Endothelial cell (in vitro differentiated cells): ENCODE results near the gene UNK. TPM values are rescaled to one million over a fixed set of nuclear protein-coding genes. Genes with fewer than 3 reads are reported as not detected.

ENCODE experiments used
- DNase-seq: peaks from one replicate; pipeline ENCODE4 v3.0.0; 2021; ENCODE audit warnings: low spot score
- H3K27ac Mint-ChIP-seq: one replicate; pipeline ENCODE4 v1.8.0; 2021; ENCODE audit warnings: mixed read lengths, inconsistent platforms; ENCODE audit not compliant: unreplicated experiment
- H3K27me3 Mint-ChIP-seq: one replicate; pipeline ENCODE4 v1.8.0; 2021; ENCODE audit warnings: mild to moderate bottlenecking, moderate library complexity, mixed read lengths, inconsistent platforms; ENCODE audit not compliant: unreplicated experiment
- H3K36me3 Mint-ChIP-seq: one replicate; pipeline ENCODE4 v1.8.0; 2021; ENCODE audit warnings: mild to moderate bottlenecking, low read depth, mixed read lengths, inconsistent platforms; ENCODE audit not compliant: unreplicated experiment
- H3K4me1 Mint-ChIP-seq: one replicate; pipeline ENCODE4 v1.8.0; 2021; ENCODE audit warnings: mild to moderate bottlenecking, mixed read lengths, inconsistent platforms; ENCODE audit not compliant: unreplicated experiment
- H3K4me3 Mint-ChIP-seq: one replicate; pipeline ENCODE4 v1.8.0; 2021; ENCODE audit warnings: mild to moderate bottlenecking, mixed read lengths, inconsistent platforms; ENCODE audit not compliant: unreplicated experiment
- H3K9me3 Mint-ChIP-seq: one replicate; pipeline ENCODE4 v1.8.0; 2021; ENCODE audit warnings: mixed read lengths, inconsistent platforms; ENCODE audit not compliant: unreplicated experiment
- CTCF ChIP-seq: fragments of 200-600 bp; sonication (generic); IDR thresholded peaks from one replicate; pipeline ENCODE4 v1.5.0; 2021; ENCODE audit warnings: antibody characterized with exemption; ENCODE audit not compliant: unreplicated experiment
- total RNA-seq: library from RNA; stranded (reverse); fragmentation: NEBNext Ultra II Directional; extraction: Animal tissue kit (Norgen Biotek cat#: 25700); gene quantifications from one replicate; pipeline ENCODE4 v1.2.1, GENCODE V29; 2021; ENCODE audit not compliant: unreplicated experiment

Gene UNK
- total RNA-seq, 1 donor from 2014 or later, result 28.8 TPM

- peak overlapping the region; percentile 13 for H3K27ac Mint-ChIP-seq
These were observed 8.9 kb downstream of the UNK start for GRCh38 chr17:75793460-75793859.

GRCh38 chr17:75795820-75796607 is 11.4 kb downstream of the UNK start:
- Mint-ChIP-seq H3K27ac (no peak overlapping the region), H3K4me1 (no peaks in the 10 kb centered on the region), H3K4me3 (no peak overlapping the region), H3K27me3 (no peaks in the 10 kb centered on the region), H3K36me3 (peaks cover 21% of the 10 kb centered on the region), H3K9me3 (no peaks in the 10 kb centered on the region)
- no peak for DNase-seq
- TF ChIP-seq CTCF, result no peak

More at GRCh38 chr17:75793460-75793859, 8.9 kb downstream of the UNK start:
- Mint-ChIP-seq H3K4me3 (no peak overlapping the region), H3K4me1 (no peaks in the 10 kb centered on the region), H3K27me3 (no peaks in the 10 kb centered on the region), H3K36me3 (peaks cover 10% of the 10 kb centered on the region), H3K9me3 (no peaks in the 10 kb centered on the region)
- TF ChIP-seq CTCF, result no peak
- DNase-seq, result no peak

GRCh38 chr17:75799402-75799801 is 14.8 kb downstream of the UNK start:
- Mint-ChIP-seq H3K36me3 (peaks cover 20% of the 10 kb centered on the region), H3K9me3 (no peaks in the 10 kb centered on the region), H3K27ac (no peak overlapping the region), H3K4me1 (no peaks in the 10 kb centered on the region), H3K27me3 (no peaks in the 10 kb centered on the region), H3K4me3 (peak overlapping the region; percentile 4)
- DNase-seq, result no peak
- no peak for TF ChIP-seq CTCF

GRCh38 chr17:75803883-75804282 is 19.3 kb downstream of the UNK start:
- no peak overlapping the region for H3K27ac Mint-ChIP-seq
- no peaks in the 10 kb centered on the region for H3K9me3 Mint-ChIP-seq
- peaks cover 18% of the 10 kb centered on the region for H3K36me3 Mint-ChIP-seq
- H3K4me3 Mint-ChIP-seq, result no peak overlapping the region
- TF ChIP-seq CTCF, result no peak
- H3K4me1 Mint-ChIP-seq, result no peaks in the 10 kb centered on the region
- no peaks in the 10 kb centered on the region for H3K27me3 Mint-ChIP-seq
- no peak for DNase-seq

GRCh38 chr17:75806822-75807500 is 22.4 kb downstream of the UNK start:
- Mint-ChIP-seq H3K9me3 (no peaks in the 10 kb centered on the region), H3K27ac (no peak overlapping the region), H3K36me3 (peaks cover 7% of the 10 kb centered on the region), H3K4me3 (no peak overlapping the region), H3K4me1 (no peaks in the 10 kb centered on the region), H3K27me3 (no peaks in the 10 kb centered on the region)
- TF ChIP-seq CTCF, result no peak
- no peak for DNase-seq
